ENCODE results near the gene BMERB1. TPM values are rescaled to one million over a fixed set of nuclear protein-coding genes. Genes with fewer than 3 reads are reported as not detected.
"Not testable (repeated sequence)": the region's sequence is repeated elsewhere in the genome, so short reads cannot be mapped to it uniquely, and the experiment has no call there.

BMERB1 gene
- total and polyA plus RNA-seq, 2 experiments from 2014 or later: 7.3 to 10.3 TPM

GRCh38 chr16:15415511-15415985 is 18.8 kb upstream of the BMERB1 start:
- no peak overlapping the region for H3K4me2 ChIP-seq
- no peaks in the 10 kb centered on the region for H3K9me2 ChIP-seq (replicated peaks; ENCODE audit: insufficient read depth)
- H3K9me3 ChIP-seq (ENCODE audit: low read depth): no peaks in the 10 kb centered on the region
- H4K20me1 ChIP-seq (ENCODE audit: insufficient read depth, poor library complexity, severe bottlenecking): no peaks in the 10 kb centered on the region
- no peaks in the 10 kb centered on the region for H3K27me3 ChIP-seq
- TF ChIP-seq CTCF (IDR thresholded peaks at IDR 0.05; ENCODE audit: poor library complexity) (no peak), EZH2 (IDR thresholded peaks at IDR 0.05; ENCODE audit: borderline replicate concordance) (no peak), EZH2phosphoT487 (IDR thresholded peaks at IDR 0.05; ENCODE audit: low read depth, severe bottlenecking, unreplicated experiment) (no peak)
- no peaks in the 10 kb centered on the region for H3K4me1 ChIP-seq (ENCODE audit: insufficient read depth)
- no peaks in the 10 kb centered on the region for H3K36me3 ChIP-seq (replicated peaks; ENCODE audit: insufficient read depth, low read depth)
- DNase-seq (ENCODE audit: low spot score): no peak
- no peaks in the 10 kb centered on the region for H3K79me2 ChIP-seq
- H3K4me3 ChIP-seq: no peak overlapping the region
- 81% methylated on average over 3 of the region's 3 CpGs for WGBS (ENCODE audit: low lambda C conversion rate, missing lambda C conversion rate)
- no peak overlapping the region for H3K27ac ChIP-seq
- H2AFZ ChIP-seq: no peak overlapping the region

GRCh38 chr16:15417197-15417596 is 17.2 kb upstream of the BMERB1 start:
- Histone ChIP-seq H3K79me2 (no peaks in the 10 kb centered on the region), H2AFZ (no peak overlapping the region), H3K27ac (no peak overlapping the region), H3K27me3 (no peaks in the 10 kb centered on the region), H4K20me1 (ENCODE audit: insufficient read depth, poor library complexity, severe bottlenecking) (no peaks in the 10 kb centered on the region), H3K4me2 (no peak overlapping the region), H3K4me1 (ENCODE audit: insufficient read depth) (no peaks in the 10 kb centered on the region), H3K9me2 (replicated peaks; ENCODE audit: insufficient read depth) (no peaks in the 10 kb centered on the region), H3K9me3 (ENCODE audit: low read depth) (no peaks in the 10 kb centered on the region), H3K4me3 (no peak overlapping the region), H3K36me3 (replicated peaks; ENCODE audit: insufficient read depth, low read depth) (no peaks in the 10 kb centered on the region)
- WGBS (ENCODE audit: low lambda C conversion rate, missing lambda C conversion rate): 98% methylated on average over 2 of the region's 2 CpGs
- TF ChIP-seq CTCF (IDR thresholded peaks at IDR 0.05; ENCODE audit: poor library complexity) (no peak), EZH2 (IDR thresholded peaks at IDR 0.05; ENCODE audit: borderline replicate concordance) (no peak), EZH2phosphoT487 (IDR thresholded peaks at IDR 0.05; ENCODE audit: low read depth, severe bottlenecking, unreplicated experiment) (no peak)
- DNase-seq (ENCODE audit: low spot score): no peak

GRCh38 chr16:15418206-15418605 is 16.2 kb upstream of the BMERB1 start:
- TF ChIP-seq EZH2phosphoT487 (IDR thresholded peaks at IDR 0.05; ENCODE audit: low read depth, severe bottlenecking, unreplicated experiment): no peak
- Histone ChIP-seq H3K9me3 (ENCODE audit: low read depth) (no peaks in the 10 kb centered on the region), H3K79me2 (no peaks in the 10 kb centered on the region), H3K27ac (no peak overlapping the region), H3K4me2 (no peak overlapping the region), H3K27me3 (no peaks in the 10 kb centered on the region), H3K9me2 (replicated peaks; ENCODE audit: insufficient read depth) (no peaks in the 10 kb centered on the region), H2AFZ (no peak overlapping the region), H3K4me1 (ENCODE audit: insufficient read depth) (no peaks in the 10 kb centered on the region), H4K20me1 (ENCODE audit: insufficient read depth, poor library complexity, severe bottlenecking) (no peaks in the 10 kb centered on the region), H3K4me3 (no peak overlapping the region), H3K36me3 (replicated peaks; ENCODE audit: insufficient read depth, low read depth) (no peaks in the 10 kb centered on the region)
- 91% methylated on average over 3 of the region's 3 CpGs for WGBS (ENCODE audit: low lambda C conversion rate, missing lambda C conversion rate)
- no peak for DNase-seq (ENCODE audit: low spot score)

- not testable (repeated sequence) for H3K9me2 ChIP-seq (replicated peaks; ENCODE audit: insufficient read depth); H3K27me3 ChIP-seq; DNase-seq (ENCODE audit: low spot score); H3K36me3 ChIP-seq (replicated peaks; ENCODE audit: insufficient read depth, low read depth); H2AFZ ChIP-seq; H3K4me2 ChIP-seq; H3K4me3 ChIP-seq; H3K27ac ChIP-seq; H3K79me2 ChIP-seq; H3K4me1 ChIP-seq (ENCODE audit: insufficient read depth); H4K20me1 ChIP-seq (ENCODE audit: insufficient read depth, poor library complexity, severe bottlenecking); H3K9me3 ChIP-seq (ENCODE audit: low read depth)
- WGBS (ENCODE audit: low lambda C conversion rate, missing lambda C conversion rate): 83% methylated on average over 5 of the region's 5 CpGs
Observed at GRCh38 chr16:15421696-15422095, 12.7 kb upstream of the BMERB1 start.
